Suppressor macrophage treated with lipopolysaccharide for 4 hours (primary cell): ENCODE results near the gene NIPSNAP3A.

Experiments
- DNase-seq: peaks from one replicate; pipeline ENCODE4 v3.0.0-alpha.2; 2020

NIPSNAP3A gene

GRCh38 chr9:104774831-104775573 lies 27.5 kb downstream of the NIPSNAP3A start:
- peak; percentile 87 for DNase-seq

GRCh38 chr9:104775574-104775936 lies 28.1 kb downstream of the NIPSNAP3A start:
- DNase-seq: peak; percentile 46

- DNase-seq: no peak
Measured at GRCh38 chr9:104775976-104776375, 28.5 kb downstream of the NIPSNAP3A start.

GRCh38 chr9:104776797-104777196 lies 29.3 kb downstream of the NIPSNAP3A start:
- peak; percentile 44 for DNase-seq

- DNase-seq: no peak
Measured at GRCh38 chr9:104778802-104779201, 31.3 kb downstream of the NIPSNAP3A start.

GRCh38 chr9:104779334-104779733 lies 31.9 kb downstream of the NIPSNAP3A start:
- no peak for DNase-seq

- peak; percentile 57 for DNase-seq
Measured at GRCh38 chr9:104779946-104780535, 32.6 kb downstream of the NIPSNAP3A start.

GRCh38 chr9:104780796-104781395 lies 33.4 kb downstream of the NIPSNAP3A start:
- peak; percentile 57 for DNase-seq

- DNase-seq: no peak
Measured at GRCh38 chr9:104783588-104783987, 36.1 kb downstream of the NIPSNAP3A start.

GRCh38 chr9:104784098-104784497 lies 36.6 kb downstream of the NIPSNAP3A start:
- peak; percentile 64 for DNase-seq

- no peak for DNase-seq
Measured at GRCh38 chr9:104786293-104786692, 38.8 kb downstream of the NIPSNAP3A start.

- DNase-seq: no peak
Measured at GRCh38 chr9:104787306-104788015, 40.0 kb downstream of the NIPSNAP3A start.

GRCh38 chr9:104788251-104788650 lies 40.8 kb downstream of the NIPSNAP3A start:
- no peak for DNase-seq

GRCh38 chr9:104794070-104794469 lies 46.6 kb downstream of the NIPSNAP3A start:
- DNase-seq: no peak

- peak; percentile 48 for DNase-seq
Measured at GRCh38 chr9:104795082-104795481, 47.6 kb downstream of the NIPSNAP3A start.

- no peak for DNase-seq
Measured at GRCh38 chr9:104795857-104796256, 48.4 kb downstream of the NIPSNAP3A start.

GRCh38 chr9:104798209-104798995 lies 50.9 kb downstream of the NIPSNAP3A start:
- no peak for DNase-seq

- DNase-seq: no peak
Measured at GRCh38 chr9:104800068-104800785, 52.7 kb downstream of the NIPSNAP3A start.

GRCh38 chr9:104802110-104802509 lies 54.6 kb downstream of the NIPSNAP3A start:
- DNase-seq: no peak

GRCh38 chr9:104802906-104803305 lies 55.4 kb downstream of the NIPSNAP3A start:
- no peak for DNase-seq

- DNase-seq: no peak
Measured at GRCh38 chr9:104805441-104805840, 58.0 kb downstream of the NIPSNAP3A start.

GRCh38 chr9:104808035-104808614 lies 60.6 kb downstream of the NIPSNAP3A start:
- no peak for DNase-seq
